DND-41 (cell line): Measurements from ENCODE around the gene TAMM41.

Experiments used
- CTCF ChIP-seq: IDR thresholded peaks from 2 replicates; pipeline ENCODE4 v1.5.1; 2012; ENCODE audit warnings: borderline replicate concordance, low read length, moderate library complexity, mild to moderate bottlenecking; ENCODE audit not compliant: poor library complexity, severe bottlenecking; ENCODE audit errors: extremely low read depth
- EZH2 ChIP-seq: IDR thresholded peaks from 3 replicates; pipeline ENCODE4 v1.6.1; 2012; ENCODE audit warnings: borderline replicate concordance, low read depth, mild to moderate bottlenecking, moderate library complexity, low read length, inconsistent platforms; ENCODE audit not compliant: severe bottlenecking

GRCh38 chr3:11835028-11835639, 11.6 kb downstream of the TAMM41 start:
- peak; percentile 60 for TF ChIP-seq CTCF
- no peak for TF ChIP-seq EZH2
